Measurements from ENCODE around the gene TTR.

Gene TTR

DNA sequence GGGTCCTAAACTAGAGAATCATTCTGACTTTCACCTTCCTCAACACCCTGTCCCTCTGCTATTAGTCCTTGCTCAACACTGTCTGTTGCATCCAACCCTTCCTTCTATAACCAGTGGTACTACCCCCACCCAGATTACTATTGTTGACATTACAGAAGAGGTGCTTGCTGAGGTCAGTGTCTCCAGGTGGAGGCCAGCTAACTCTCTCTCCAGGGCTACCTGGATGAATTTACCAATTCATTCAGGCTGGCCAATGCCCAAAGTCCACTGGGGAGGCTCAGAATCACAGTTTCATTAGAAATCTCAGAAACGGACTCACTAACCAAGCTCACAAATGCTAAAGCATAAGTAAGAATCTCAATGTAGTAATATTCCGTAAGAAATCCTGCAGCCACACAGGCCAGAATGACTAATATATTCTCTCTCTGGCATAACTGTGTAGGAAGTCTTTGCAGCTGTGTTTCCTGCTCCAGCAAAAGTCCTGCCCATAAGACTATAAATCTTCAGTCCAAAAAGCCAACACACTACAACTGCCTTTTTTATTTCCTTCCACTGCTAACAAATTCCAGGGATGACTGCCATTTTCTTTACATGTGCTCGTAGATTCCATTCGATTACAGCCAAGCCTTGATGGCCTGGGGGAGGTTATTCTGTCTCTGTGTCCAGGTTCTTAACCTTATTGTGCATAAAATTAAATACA is 10.0 kb upstream of the TTR start:
- no peak for DNase-seq

GRCh38 chr18:31583185-31583854 is 8.4 kb upstream of the TTR start:
- no peak for DNase-seq

- DNase-seq, result no peak
Observed at GRCh38 chr18:31585991-31586390, 5.7 kb upstream of the TTR start.

GRCh38 chr18:31586616-31587015 is 5.1 kb upstream of the TTR start:
- no peak for DNase-seq

- DNase-seq, result no peak
Observed at GRCh38 chr18:31587529-31587928, 4.1 kb upstream of the TTR start.

DNA sequence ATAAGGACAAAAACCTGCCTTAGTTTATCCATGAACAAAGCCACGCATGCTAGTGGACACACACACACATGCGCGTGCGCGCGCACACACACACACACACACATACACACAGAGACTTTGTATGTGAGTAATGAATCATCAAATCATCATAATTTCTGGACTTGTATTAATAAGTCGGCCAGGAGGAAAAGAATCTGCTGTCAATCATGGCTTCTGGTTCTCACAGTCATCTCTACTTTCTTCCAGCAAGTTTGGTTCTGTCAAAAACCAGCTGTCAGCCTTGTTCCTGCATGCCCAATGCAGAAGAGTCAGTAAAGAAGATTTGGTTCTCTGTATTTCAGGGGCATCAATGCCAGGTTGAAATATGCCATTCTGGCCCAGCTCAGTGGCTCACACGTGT is 1.1 kb upstream of the TTR start:
- DNase-seq, result no peak

- DNase-seq, result no peak
Observed at GRCh38 chr18:31591113-31591512, 564 bp upstream of the TTR start.

GRCh38 chr18:31592506-31593157 is 955 bp downstream of the TTR start:
- no peak for DNase-seq

DNA sequence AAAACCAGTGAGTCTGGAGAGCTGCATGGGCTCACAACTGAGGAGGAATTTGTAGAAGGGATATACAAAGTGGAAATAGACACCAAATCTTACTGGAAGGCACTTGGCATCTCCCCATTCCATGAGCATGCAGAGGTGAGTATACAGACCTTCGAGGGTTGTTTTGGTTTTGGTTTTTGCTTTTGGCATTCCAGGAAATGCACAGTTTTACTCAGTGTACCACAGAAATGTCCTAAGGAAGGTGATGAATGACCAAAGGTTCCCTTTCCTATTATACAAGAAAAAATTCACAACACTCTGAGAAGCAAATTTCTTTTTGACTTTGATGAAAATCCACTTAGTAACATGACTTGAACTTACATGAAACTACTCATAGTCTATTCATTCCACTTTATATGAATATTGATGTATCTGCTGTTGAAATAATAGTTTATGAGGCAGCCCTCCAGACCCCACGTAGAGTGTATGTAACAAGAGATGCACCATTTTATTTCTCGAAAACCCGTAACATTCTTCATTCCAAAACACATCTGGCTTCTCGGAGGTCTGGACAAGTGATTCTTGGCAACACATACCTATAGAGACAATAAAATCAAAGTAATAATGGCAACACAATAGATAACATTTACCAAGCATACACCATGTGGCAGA is 3.6 kb downstream of the TTR start:
- DNase-seq, result no peak

- DNase-seq, result no peak
Observed at GRCh38 chr18:31596081-31596872, 4.6 kb downstream of the TTR start.

DNA sequence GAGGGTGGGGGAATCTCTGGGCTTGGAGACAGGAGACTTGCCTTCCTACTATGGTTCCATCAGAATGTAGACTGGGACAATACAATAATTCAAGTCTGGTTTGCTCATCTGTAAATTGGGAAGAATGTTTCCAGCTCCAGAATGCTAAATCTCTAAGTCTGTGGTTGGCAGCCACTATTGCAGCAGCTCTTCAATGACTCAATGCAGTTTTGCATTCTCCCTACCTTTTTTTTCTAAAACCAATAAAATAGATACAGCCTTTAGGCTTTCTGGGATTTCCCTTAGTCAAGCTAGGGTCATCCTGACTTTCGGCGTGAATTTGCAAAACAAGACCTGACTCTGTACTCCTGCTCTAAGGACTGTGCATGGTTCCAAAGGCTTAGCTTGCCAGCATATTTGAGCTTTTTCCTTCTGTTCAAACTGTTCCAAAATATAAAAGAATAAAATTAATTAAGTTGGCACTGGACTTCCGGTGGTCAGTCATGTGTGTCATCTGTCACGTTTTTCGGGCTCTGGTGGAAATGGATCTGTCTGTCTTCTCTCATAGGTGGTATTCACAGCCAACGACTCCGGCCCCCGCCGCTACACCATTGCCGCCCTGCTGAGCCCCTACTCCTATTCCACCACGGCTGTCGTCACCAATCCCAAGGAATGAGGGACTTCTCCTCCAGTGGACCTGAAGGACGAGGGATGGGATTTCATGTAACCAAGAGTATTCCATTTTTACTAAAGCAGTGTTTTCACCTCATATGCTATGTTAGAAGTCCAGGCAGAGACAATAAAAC is 6.5 kb downstream of the TTR start:
- no peak for DNase-seq

DNA sequence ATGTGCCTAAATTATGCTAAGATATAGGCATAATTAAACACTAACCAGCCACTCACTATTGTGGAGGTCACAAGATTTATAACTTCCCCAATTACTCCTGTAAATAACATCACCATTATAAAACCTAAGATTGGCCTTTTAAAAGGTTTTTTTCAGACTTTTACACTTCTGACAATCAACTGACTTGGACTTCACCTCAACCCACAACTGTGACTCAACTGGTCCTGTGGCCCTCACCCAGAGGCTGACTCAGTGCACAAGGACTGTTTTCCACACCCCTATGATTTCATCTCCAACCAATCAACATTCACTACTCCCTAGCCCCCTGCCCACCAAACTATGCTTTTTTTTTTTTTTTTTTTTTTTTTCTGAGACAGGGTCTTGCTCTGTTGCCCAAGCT is 11.6 kb downstream of the TTR start:
- DNase-seq, result no peak

- DNase-seq, result no peak
Observed at GRCh38 chr18:31606265-31606664, 14.6 kb downstream of the TTR start.

DNA sequence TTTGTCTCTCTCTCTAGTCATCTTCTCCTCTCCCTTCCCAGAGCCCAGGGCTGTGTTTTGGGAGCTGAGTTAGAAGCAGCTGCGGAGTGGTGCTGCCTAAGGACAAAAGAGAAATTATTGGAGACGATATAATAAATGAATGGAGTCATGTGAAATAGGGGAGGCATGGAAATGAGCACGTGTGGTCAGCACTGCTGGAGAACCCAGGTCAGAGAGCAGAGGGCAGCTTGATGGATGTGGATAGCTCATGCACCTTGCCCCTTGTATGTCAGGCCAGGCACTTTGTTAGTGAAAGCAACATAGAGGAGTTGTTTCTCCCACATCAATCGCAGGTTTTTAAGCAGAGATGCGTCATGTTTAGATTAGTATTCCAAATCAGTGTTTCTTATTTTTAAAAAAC is 15.7 kb downstream of the TTR start:
- no peak for DNase-seq

- no peak for DNase-seq
Observed at GRCh38 chr18:31609886-31610285, 18.2 kb downstream of the TTR start.

GRCh38 chr18:31610286-31611205 is 18.9 kb downstream of the TTR start:
- DNase-seq, result no peak

GRCh38 chr18:31611511-31611910 is 19.8 kb downstream of the TTR start:
- DNase-seq, result no peak

- no peak for DNase-seq
Observed at GRCh38 chr18:31612124-31612523, 20.4 kb downstream of the TTR start.

- no peak for DNase-seq
Observed at GRCh38 chr18:31614044-31614443, 22.4 kb downstream of the TTR start.

DNA sequence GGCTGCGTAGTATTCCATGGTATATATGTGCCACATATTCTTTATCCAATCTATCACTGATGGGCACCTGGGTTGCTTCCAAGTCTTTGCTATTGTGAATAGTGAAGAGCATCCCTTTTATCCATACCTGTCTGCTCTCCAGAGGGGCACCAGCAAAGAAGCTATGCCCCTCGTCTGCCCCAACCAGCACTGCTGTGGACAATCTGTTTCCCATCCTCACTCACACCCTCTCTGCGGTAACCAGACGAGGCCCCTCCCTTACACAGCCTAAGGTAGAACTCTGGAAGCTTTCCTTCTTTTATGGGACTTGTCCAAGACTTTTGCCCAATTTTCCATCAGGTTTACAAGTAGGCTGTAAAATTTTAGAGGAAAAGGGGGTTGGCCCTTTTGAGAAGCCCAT is 24.9 kb downstream of the TTR start:
- no peak for DNase-seq
